Fibroblast of the aortic adventitia (primary cell): Measurements from ENCODE around the gene PRKG1. TPM values are rescaled to one million over a fixed set of nuclear protein-coding genes. Genes with fewer than 3 reads are reported as not detected.
A peak's percentile ranks its signal among the peaks of the same experiment; 100 is the strongest.

ENCODE experiments used
- DNase-seq: peaks from one replicate; pipeline ENCODE4 v3.0.0-alpha.2; 2010; ENCODE audit warnings: low read depth
- H3K4me3 ChIP-seq: 2 replicates; pipeline ENCODE4 v1.5.1; 2011; ENCODE audit warnings: low read depth, mild to moderate bottlenecking, control low read depth, low read length, moderate library complexity
- CTCF ChIP-seq: IDR thresholded peaks from 2 replicates; pipeline ENCODE4 v1.5.1; 2011; ENCODE audit warnings: mild to moderate bottlenecking, low read length, control low read depth, inconsistent platforms; ENCODE audit not compliant: insufficient read depth
- small RNA-seq: library from RNA; depleted of rRNA; stranded (forward); fragments of <200 nt; gene quantifications from one replicate; pipeline ENCODE3, GENCODE V24; 2012
- total RNA-seq: library from RNA; depleted of rRNA; stranded (reverse); fragments of >200 nt; gene quantifications from 2 replicates; pipeline ENCODE4 v1.2.3, GENCODE V29; 2012; ENCODE audit warnings: low replicate concordance

PRKG1 gene
- total RNA-seq, 1 donor = 45.6 TPM

- TF ChIP-seq CTCF = no peak
- H3K4me3 ChIP-seq = no peak overlapping the region
- no peak for DNase-seq
Measured at GRCh38 chr10:52337225-52337624, 1262.9 kb downstream of the PRKG1 start.

- peak; percentile 6 for DNase-seq
- H3K4me3 ChIP-seq = no peak overlapping the region
- TF ChIP-seq CTCF = no peak
Measured at GRCh38 chr10:52343439-52343838, 1269.2 kb downstream of the PRKG1 start.

- DNase-seq = no peak
- TF ChIP-seq CTCF = no peak
- no peak overlapping the region for H3K4me3 ChIP-seq
Measured at GRCh38 chr10:52346394-52347326, 1272.4 kb downstream of the PRKG1 start.

- no peak for TF ChIP-seq CTCF
- DNase-seq = no peak
- H3K4me3 ChIP-seq = no peak overlapping the region
Measured at GRCh38 chr10:52347327-52347667, 1273.0 kb downstream of the PRKG1 start.

Small RNAs within 50 kb of the gene (small RNA-seq; reads per million reads assigned to genes)
- gene MIR605 = 1.3 reads per million, percentile 50 among the genes with 10 or more reads in this experiment

Other genes with a start within 250 kb of the PRKG1 start
- gene A1CF, start 188.9 kb upstream of the PRKG1 start, total RNA-seq = not detected in 2 replicates